ENCODE measurements around the gene CAMLG.

DNA sequence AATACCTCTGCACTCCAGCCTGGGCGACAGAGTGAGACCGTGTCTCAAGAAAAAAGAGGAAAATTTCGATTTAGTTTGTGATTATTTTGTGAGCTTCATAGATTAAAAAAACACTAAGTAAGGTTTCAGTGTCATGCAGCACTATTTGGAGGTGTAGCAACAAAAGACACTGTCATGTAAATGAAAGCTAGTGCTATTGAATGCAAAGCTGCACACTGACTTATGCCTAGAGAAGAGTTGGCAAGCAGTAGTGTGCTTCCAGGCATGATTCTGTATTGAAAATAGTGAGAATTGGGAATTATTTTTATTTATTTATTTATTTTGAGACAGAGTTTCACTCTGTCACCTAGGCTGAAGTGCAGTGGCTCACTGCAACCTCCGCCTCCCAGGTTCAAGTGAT is 54.8 kb downstream of the CAMLG start:
- TF ChIP-seq POLR2A (IDR thresholded peaks at IDR 0.05; ENCODE audit: extremely low read depth, insufficient read length): no peak
- TF ChIP-seq, protein P1, sequence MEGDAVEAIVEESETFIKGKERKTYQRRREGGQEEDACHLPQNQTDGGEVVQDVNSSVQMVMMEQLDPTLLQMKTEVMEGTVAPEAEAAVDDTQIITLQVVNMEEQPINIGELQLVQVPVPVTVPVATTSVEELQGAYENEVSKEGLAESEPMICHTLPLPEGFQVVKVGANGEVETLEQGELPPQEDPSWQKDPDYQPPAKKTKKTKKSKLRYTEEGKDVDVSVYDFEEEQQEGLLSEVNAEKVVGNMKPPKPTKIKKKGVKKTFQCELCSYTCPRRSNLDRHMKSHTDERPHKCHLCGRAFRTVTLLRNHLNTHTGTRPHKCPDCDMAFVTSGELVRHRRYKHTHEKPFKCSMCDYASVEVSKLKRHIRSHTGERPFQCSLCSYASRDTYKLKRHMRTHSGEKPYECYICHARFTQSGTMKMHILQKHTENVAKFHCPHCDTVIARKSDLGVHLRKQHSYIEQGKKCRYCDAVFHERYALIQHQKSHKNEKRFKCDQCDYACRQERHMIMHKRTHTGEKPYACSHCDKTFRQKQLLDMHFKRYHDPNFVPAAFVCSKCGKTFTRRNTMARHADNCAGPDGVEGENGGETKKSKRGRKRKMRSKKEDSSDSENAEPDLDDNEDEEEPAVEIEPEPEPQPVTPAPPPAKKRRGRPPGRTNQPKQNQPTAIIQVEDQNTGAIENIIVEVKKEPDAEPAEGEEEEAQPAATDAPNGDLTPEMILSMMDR (IDR thresholded peaks at IDR 0.05; ENCODE audit: low read depth, low read length): no peak
